ENCODE results near the gene METTL16.
"Not testable (repeated sequence)": the region's sequence is repeated elsewhere in the genome, so short reads cannot be mapped to it uniquely, and the experiment has no call there.

The METTL16 gene

DNA sequence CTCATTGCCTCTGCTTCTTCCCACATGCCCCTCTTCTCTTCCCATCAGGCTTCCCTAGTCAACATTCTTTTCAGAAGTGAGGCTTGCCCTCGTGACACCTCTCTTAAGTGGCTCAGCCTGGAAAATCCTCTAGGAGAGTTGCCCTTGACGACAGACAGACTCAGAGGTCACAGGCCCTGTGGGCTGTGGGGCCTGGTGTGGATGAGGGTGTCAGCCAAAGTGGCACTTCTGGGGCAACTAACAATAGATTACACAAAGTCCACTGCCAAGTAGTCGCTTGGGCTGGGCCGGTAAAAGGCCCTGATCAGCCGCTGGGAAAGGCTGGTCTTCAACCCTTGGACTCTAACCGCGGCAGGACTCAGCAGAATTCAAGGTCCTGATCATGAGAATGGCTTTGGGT is 33.7 kb upstream of the METTL16 start:
- no peak overlapping the region for H2AFZ ChIP-seq (ENCODE audit: low read depth, low read length)
- H3K4me3 ChIP-seq (ENCODE audit: low read depth in 1 of 2, low read length in 2 of 2): no peak overlapping the region
- DNase-seq (no peak), ATAC-seq (ENCODE audit: insufficient read depth, low read depth) (no peak)
- H3K4me1 ChIP-seq (ENCODE audit: insufficient read depth, low read length): no peaks in the 10 kb centered on the region
- no peak overlapping the region for H3K27ac ChIP-seq (ENCODE audit: low read length)
- H3K4me2 ChIP-seq (ENCODE audit: insufficient read depth, low read length): no peak overlapping the region
- H3K9me3 ChIP-seq (ENCODE audit: insufficient read depth, low read length, severe bottlenecking): no peaks in the 10 kb centered on the region
- no peaks in the 10 kb centered on the region for H3K79me2 ChIP-seq (ENCODE audit: insufficient read depth, low read length)
- H3K9ac ChIP-seq (ENCODE audit: low read depth, low read length): no peak overlapping the region
- no peaks in the 10 kb centered on the region for H4K20me1 ChIP-seq (ENCODE audit: insufficient read depth, low read length)
- TF ChIP-seq, protein P1, sequence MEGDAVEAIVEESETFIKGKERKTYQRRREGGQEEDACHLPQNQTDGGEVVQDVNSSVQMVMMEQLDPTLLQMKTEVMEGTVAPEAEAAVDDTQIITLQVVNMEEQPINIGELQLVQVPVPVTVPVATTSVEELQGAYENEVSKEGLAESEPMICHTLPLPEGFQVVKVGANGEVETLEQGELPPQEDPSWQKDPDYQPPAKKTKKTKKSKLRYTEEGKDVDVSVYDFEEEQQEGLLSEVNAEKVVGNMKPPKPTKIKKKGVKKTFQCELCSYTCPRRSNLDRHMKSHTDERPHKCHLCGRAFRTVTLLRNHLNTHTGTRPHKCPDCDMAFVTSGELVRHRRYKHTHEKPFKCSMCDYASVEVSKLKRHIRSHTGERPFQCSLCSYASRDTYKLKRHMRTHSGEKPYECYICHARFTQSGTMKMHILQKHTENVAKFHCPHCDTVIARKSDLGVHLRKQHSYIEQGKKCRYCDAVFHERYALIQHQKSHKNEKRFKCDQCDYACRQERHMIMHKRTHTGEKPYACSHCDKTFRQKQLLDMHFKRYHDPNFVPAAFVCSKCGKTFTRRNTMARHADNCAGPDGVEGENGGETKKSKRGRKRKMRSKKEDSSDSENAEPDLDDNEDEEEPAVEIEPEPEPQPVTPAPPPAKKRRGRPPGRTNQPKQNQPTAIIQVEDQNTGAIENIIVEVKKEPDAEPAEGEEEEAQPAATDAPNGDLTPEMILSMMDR (IDR thresholded peaks at IDR 0.05; ENCODE audit: borderline replicate concordance, extremely low read depth, low read length, poor library complexity, severe bottlenecking): no peak
- no peak for TF ChIP-seq EZH2 (IDR thresholded peaks at IDR 0.05; ENCODE audit: borderline replicate concordance, low read depth, low read length, severe bottlenecking)
- H3K36me3 ChIP-seq (ENCODE audit: insufficient read depth, low read length): no peaks in the 10 kb centered on the region
- H3K27me3 ChIP-seq (ENCODE audit: insufficient read depth, low read length, poor library complexity): no peaks in the 10 kb centered on the region

DNA sequence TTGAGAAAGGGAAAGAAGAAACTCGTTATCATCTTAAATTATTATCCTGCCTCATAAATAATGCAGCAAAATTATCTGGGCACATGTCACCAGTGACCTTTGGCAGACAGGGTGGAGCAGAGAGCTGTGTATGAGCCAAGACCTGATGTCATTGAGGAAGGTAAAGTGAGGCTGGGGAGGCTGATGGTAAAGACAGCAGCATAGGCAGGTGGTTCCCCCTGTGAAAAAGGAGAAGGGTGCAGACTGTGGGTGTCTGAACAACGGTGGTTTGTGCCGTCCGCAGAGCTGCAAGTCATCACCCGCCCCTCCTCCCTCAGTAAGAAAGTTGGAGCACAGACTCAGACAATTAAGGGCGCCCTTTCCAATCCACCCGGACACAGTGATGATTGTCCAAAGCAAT is 30.8 kb upstream of the METTL16 start:
- no peak for DNase-seq
- H3K79me2 ChIP-seq (ENCODE audit: insufficient read depth, low read length): no peaks in the 10 kb centered on the region
- no peak overlapping the region for H3K27ac ChIP-seq (ENCODE audit: low read length)
- H3K27me3 ChIP-seq (ENCODE audit: insufficient read depth, low read length, poor library complexity): no peaks in the 10 kb centered on the region
- H3K4me2 ChIP-seq (ENCODE audit: insufficient read depth, low read length): no peak overlapping the region
- H3K4me3 ChIP-seq (ENCODE audit: low read depth in 1 of 2, low read length in 2 of 2): no peak overlapping the region
- H2AFZ ChIP-seq (ENCODE audit: low read depth, low read length): no peak overlapping the region
- TF ChIP-seq EZH2 (IDR thresholded peaks at IDR 0.05; ENCODE audit: borderline replicate concordance, low read depth, low read length, severe bottlenecking): no peak
- TF ChIP-seq, protein P1 (IDR thresholded peaks at IDR 0.05; ENCODE audit: borderline replicate concordance, extremely low read depth, low read length, poor library complexity, severe bottlenecking): no peak
- H3K9me3 ChIP-seq (ENCODE audit: insufficient read depth, low read length, severe bottlenecking): no peaks in the 10 kb centered on the region
- no peaks in the 10 kb centered on the region for H3K36me3 ChIP-seq (ENCODE audit: insufficient read depth, low read length)
- no peak overlapping the region for H3K9ac ChIP-seq (ENCODE audit: low read depth, low read length)
- no peaks in the 10 kb centered on the region for H3K4me1 ChIP-seq (ENCODE audit: insufficient read depth, low read length)
- no peaks in the 10 kb centered on the region for H4K20me1 ChIP-seq (ENCODE audit: insufficient read depth, low read length)
- ATAC-seq (ENCODE audit: insufficient read depth, low read depth): no peak

DNA sequence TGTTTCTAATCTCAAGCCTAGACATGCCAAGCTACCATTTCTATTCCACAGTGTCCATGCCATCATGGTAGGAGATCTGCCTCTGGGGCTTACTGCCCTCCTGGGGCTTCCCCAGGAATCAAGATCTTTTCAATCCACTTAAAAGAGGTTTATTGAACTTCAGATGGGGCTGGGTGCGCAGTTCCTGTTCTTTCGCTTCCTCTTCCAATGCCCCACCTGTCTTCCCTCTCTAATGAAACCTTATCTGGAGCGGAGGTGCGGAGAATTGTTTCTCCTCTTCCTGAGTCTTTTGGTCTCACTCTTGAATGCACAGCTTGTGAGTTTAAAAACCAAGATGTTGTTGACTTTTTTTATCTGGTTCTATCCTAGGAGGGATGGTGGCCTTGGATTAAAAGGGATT is 30.4 kb upstream of the METTL16 start:
- DNase-seq (no peak), ATAC-seq (ENCODE audit: insufficient read depth, low read depth) (no peak)
- Histone ChIP-seq H3K4me1 (ENCODE audit: insufficient read depth, low read length) (no peaks in the 10 kb centered on the region), H3K9ac (ENCODE audit: low read depth, low read length) (no peak overlapping the region), H3K4me3 (ENCODE audit: low read depth in 1 of 2, low read length in 2 of 2) (no peak overlapping the region), H3K27ac (ENCODE audit: low read length) (no peak overlapping the region), H3K9me3 (ENCODE audit: insufficient read depth, low read length, severe bottlenecking) (no peaks in the 10 kb centered on the region), H3K79me2 (ENCODE audit: insufficient read depth, low read length) (no peaks in the 10 kb centered on the region), H2AFZ (ENCODE audit: low read depth, low read length) (no peak overlapping the region), H3K36me3 (ENCODE audit: insufficient read depth, low read length) (no peaks in the 10 kb centered on the region), H3K27me3 (ENCODE audit: insufficient read depth, low read length, poor library complexity) (no peaks in the 10 kb centered on the region), H4K20me1 (ENCODE audit: insufficient read depth, low read length) (no peaks in the 10 kb centered on the region), H3K4me2 (ENCODE audit: insufficient read depth, low read length) (no peak overlapping the region)
- TF ChIP-seq, protein P1 (IDR thresholded peaks at IDR 0.05; ENCODE audit: borderline replicate concordance, extremely low read depth, low read length, poor library complexity, severe bottlenecking): no peak
- TF ChIP-seq EZH2 (IDR thresholded peaks at IDR 0.05; ENCODE audit: borderline replicate concordance, low read depth, low read length, severe bottlenecking): no peak

DNA sequence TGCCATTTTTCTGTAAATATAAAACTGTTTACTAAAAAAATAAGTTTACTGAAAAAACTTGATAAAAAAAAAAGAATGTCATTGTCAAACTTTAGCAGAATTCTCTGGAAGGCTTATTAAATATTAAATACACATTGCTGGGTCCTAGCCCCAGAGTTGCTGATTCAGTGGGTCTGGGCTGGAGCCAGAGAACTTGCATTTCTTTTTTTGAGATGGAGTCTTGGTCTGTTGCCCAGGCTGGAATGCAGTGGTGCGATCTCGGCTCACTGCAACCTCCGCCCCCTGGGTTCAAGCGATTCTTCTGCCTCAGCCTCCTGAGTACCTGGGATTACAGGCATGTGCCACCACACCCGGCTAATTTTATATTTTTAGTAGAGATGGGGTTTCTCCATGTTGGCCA is 25.9 kb upstream of the METTL16 start:
- H3K4me3 ChIP-seq (ENCODE audit: low read depth in 1 of 2, low read length in 2 of 2); H3K9ac ChIP-seq (ENCODE audit: low read depth, low read length); H2AFZ ChIP-seq (ENCODE audit: low read depth, low read length); H3K36me3 ChIP-seq (ENCODE audit: insufficient read depth, low read length); H3K9me3 ChIP-seq (ENCODE audit: insufficient read depth, low read length, severe bottlenecking); H4K20me1 ChIP-seq (ENCODE audit: insufficient read depth, low read length); H3K79me2 ChIP-seq (ENCODE audit: insufficient read depth, low read length); H3K4me2 ChIP-seq (ENCODE audit: insufficient read depth, low read length); DNase-seq; H3K4me1 ChIP-seq (ENCODE audit: insufficient read depth, low read length); H3K27ac ChIP-seq (ENCODE audit: low read length); ATAC-seq (ENCODE audit: insufficient read depth, low read depth); H3K27me3 ChIP-seq (ENCODE audit: insufficient read depth, low read length, poor library complexity): not testable (repeated sequence)

All from DND-41 (cell line).